Esophagus mucosa (tissue), 1 donor: ENCODE measurements around the gene KRT3. TPM values are rescaled to one million over a fixed set of nuclear protein-coding genes. Genes with fewer than 3 reads are reported as not detected.

ENCODE experiments used
- ATAC-seq: fragments of 200-7000 bp; cut with Tn5 transposase; one replicate; pipeline ENCODE4 v1.9.1; 2020
- total RNA-seq: library from RNA; stranded (reverse); gene quantifications from one replicate; pipeline ENCODE4 v1.2.4, GENCODE V29; 2023
- donor health status: DM: yes; HTN: yes; CAD: no.

Gene KRT3
- total RNA-seq, 1 donor from 2014 or later = 1.0 TPM

DNA sequence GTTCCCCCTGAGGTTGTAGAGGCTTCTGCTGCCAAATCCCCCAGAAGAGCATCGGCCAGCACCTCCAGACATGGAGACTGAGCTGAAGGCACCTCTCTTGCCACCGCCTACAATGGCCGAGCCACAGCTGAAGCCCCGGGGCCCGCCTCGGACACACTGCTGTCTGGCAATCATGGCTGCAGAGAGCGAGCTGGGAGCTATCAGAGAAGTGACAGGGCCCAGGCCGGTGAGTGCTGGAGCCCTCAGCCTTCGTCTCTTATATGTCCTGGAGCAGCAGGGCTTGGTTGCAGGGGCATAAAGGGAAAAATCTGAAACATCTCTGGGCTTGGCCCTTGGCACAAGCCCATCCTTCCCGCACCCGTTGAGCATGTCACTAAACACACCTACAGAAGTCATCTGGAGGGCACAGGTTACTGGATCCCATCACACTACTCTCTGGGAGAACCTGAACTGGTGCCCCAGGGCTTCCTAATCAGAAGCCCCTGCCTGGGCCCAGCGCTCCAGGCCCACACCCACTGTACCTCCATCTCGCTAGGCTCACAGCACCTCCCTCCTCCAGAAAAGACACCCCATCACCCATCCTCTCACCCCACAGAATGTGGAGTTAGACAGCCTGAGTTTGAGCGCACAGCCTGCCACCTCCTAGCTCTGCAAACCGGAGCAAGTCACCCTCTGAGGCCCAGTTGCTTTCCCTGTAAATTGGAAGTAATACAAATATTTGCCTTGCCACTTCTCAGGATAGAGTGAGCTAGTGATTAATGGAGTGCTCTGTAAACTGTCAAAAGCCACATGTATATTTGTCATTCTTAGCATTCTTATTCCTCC is 18.2 kb upstream of the KRT3 start, which contains the start of gene KRT4:
TSS of gene KRT4 (minus strand) at position 232 of the 825 bp plus-strand sequence. CDS start at position 174, 58 bp downstream.
- peak; percentile 61 for ATAC-seq

DNA sequence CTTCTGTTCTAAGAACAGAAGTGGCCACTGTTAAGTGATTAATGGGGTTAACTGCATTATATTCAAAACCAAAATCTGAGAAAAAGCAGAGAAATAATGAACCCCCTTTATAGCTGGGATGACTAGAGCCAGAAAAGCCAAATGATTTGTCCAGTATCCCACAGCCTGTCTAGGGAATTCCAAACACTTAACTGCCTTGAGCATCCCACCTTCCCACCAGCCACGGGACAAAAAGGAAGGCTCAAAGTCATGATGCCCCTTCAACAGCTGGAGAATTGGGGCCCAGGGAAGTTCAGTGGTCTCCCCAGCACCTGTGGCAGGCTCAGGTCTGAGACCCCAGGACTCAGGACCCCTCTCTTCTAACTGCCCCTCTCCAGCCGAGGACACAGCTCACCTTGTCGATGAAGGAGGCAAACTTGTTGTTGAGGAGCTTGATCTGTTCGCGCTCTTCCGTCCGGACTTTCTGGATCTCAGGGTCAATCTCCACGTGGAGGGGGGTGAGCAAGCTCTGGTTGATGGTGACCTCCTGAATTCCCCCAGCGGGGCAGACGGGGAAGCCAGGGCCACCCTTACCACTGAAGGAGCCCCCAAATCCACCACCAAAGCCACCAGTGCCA is 17.4 kb upstream of the KRT3 start:
- ATAC-seq = no peak

DNA sequence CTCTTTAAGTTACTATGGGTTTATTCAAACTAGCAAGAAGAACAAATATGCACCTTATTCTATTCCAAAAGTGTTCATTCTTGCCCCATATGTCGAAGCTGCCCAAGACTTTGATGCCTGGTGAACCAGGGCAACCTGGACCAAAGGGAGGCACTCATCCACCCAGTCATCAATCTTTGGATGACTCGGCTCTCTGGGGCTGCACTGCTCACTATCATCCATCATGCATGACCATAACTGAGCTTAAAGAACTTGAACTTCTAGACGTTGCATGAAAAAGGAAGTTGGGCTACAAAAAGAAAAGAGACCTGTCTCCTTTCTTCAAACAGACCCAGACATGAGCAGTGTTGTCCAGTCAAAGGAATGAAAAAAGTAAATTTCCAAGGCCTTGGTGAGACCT is 16.8 kb upstream of the KRT3 start:
- peak; percentile 41 for ATAC-seq

DNA sequence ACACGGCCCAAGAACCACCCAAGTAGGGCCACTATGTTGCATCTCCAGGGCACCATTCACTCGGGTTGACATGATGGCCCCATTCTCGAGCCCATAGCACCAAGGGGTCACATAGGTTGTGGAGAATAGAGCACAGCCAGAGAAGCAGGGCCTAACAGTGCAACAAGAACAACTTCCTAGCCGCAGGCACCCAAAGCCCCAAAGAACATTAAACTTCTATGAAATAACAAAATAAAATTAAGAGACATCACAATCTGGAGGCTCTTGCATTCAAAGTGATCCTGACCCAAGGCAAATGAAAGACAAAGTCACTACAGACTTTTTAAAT is 16.1 kb upstream of the KRT3 start:
- ATAC-seq = no peak

DNA sequence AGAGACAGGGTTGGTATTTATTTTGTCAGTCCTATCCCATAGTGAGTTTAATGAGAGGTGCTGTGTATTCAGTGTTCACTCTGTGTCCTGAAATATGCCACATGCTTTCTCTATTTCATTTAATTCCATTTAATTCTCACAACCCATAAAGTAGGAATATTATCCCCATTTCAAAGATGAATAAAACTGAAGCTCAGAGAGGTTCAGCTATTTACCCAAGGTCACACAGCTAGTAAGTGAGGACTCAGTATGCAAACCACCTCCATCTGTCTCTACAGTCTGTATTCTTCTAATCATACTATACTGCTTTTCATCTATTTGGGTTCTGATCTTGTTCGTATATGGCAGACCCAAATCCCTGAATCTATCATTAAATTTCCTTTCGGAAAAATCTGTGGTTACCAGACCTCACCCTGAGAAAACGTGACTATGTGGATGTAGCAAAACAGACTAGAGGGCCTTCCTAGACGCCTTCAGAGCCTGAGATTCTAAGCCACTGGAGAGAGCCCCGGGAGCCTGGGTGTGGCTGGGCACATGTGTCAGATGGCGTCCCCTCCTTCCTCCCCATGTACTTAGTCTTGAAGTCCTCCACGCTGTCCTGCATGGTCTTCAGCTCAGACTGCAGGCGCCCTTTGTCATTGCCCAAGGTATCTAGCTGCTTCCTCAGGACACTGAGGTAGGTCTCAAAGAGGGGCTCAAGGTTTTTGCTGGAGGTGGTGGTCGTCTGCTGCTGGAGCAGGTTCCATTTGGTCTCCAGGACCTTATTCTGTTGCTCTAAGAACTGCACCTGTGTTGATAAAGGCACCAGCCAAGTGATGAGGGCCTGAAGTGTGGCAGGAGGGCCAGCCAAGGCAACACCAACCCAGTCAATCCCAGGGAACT is 15.5 kb upstream of the KRT3 start:
- no peak for ATAC-seq

DNA sequence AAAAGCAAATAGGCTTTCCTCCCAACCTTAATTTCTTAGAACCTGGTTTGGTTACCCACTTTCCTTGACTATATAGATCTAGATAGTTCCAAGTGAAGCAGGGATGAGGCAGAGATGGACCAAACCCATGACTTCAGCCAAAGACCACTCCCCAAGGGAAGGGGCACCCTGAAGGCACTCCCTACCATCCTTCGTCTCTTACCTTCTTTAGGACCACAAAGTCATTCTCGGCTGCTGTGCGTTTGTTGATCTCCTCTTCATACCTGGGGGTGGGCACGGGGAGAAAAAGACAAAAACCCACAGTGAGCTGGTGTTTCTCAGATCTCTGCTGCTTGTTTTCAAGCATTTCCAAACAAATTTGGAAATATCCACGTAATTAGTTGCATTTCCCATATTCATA is 14.6 kb upstream of the KRT3 start:
- no peak for ATAC-seq

DNA sequence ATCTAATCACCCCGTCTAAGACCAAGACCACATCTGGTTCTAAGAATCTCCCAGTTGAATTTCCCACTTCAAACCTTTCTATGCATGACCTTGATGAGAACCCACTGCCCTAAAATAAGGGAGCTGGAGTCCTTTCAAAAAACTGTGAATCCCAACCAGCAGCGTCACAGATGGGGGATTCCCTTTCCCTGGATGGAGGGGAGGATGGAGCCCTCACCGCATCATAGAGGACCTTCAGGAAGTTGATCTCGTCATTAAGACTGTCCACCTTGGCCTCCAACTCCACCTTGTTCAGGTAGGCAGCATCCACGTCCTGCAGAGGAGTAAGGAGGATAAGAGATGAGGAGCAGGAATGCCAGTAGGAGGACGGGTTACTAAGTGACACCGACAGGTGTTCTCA is 13.2 kb upstream of the KRT3 start:
- no peak for ATAC-seq

DNA sequence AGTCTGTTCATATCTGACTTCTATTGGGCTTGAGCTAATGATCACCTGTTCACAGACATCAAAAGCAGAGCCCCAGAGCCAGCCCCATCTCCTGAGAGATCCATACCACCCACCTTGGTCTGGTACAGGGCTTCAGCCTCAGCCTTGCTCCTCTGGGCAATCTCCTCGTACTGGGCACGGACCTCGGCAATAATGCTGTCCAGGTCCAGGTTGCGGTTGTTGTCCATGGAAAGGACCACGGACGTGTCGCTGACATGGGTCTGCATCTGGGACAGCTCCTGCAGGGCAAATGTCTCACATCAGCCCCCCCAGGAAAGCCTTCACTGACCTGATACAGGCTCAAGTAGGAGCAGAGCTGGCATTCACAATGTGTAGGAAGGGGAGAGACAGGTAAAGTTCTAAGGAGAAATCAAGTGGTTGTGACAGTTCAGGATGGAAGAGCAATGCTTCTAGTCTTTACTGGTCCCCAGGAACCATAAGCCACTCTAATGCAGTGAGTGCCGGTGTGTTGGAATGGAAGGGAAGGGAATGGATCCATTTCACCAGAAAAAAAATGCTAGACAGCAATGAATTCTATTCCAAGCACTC is 12.8 kb upstream of the KRT3 start:
- ATAC-seq = no peak

DNA sequence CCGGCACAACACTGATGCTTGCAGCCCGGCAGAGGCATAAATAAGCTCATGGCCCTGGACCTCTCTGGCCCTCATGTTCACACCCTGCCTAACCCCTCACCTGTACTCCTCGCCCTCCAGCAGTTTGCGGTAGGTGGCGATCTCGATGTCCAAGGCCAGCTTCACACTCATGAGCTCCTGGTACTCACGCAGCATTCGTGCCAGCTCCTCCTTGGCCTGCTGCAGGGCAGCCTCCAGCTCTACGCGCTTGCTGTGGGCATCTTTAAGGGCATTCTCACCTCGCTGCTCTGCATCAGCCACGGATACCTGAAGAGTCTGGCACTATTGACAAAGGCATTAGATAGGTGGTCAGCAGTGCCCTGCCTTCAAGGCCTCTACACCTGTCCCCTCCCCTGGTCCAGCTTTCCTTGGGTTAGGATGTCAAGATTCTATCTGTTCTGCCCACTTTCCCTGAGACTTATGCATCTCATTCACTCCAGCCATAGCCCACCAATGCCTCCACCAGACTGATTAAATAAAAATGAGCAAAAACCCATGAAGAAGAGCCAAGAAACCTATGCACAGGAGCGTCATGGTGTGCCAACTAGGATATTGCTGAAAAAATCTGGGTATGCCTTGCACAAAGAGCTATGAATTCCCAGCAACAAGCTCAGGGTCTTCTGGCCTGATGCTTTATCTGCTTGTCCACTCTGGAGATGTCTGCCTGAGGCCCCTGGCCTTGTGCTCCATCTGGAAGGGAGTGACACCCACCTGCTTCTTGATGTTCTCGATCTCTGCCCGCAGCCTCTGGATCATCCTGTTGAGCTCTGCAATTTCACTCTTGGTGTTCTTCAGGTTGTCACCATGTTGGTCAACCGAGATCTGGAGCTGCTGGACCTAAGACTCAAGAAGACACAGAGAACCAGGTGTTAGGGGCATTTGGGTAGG is 11.9 kb upstream of the KRT3 start:
- ATAC-seq = no peak

DNA sequence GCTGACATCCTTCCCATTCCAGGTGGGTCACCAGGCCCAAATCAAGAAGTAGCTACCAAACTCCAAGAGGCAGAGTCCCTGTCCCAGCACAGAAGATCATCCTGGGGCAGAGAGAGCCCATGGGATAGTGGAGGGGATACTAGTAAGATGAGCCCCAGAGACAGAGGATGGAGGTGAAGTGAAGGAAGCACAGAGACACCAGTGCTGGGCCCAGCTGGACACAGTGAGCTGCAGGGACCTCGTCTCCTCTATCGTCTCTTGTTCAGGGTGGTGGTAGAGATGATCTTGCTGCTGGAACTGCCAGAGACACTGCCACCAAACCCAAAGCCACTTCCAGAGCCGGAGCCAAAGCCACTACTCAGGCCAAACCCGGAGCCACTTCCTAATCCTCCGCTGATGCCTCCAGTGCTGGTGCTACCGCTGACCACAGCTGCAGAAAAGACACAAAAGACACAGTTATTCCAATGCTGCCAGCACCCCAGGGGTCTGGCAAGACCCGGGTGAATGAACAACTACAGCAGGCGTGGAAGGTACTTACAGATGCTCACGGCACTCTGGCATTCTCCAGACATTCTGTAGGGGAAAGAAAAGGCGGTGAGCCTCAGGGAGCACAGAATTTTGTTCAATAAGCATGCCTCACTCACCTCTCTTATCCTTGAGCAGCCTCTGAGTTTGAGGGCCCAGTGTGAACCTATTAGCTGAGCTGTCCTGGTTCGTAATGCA is 11.1 kb upstream of the KRT3 start:
- ATAC-seq = no peak

DNA sequence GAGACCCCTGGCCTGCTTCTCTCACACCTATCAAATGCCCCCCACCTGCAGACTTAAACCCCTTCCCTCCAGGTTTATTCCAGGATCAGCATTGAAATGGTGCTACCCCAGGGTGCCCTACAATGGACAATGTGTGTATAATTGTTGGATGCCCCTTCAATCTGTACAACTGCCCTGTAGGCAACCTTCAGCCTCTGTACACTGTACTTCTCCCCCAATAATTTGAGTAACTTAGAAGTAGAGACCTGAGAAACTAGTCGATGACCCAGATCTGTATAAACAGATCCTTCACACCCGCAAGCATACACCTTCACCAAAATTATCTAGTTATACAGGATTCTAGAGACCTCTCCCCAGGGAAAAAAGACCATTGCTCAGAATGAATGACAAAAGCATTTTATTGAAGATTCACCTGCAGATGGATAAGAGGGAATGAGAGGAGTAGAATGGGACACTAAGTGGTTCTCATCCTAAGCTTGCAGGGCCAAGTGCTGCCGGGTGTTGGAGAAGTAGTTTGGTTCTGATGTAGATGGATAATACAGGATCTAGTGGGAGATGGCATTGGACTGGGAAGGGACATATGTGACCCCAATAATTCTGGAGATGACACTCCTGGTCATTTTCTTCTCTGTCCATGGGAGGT is 10.4 kb upstream of the KRT3 start:
- no peak for ATAC-seq

DNA sequence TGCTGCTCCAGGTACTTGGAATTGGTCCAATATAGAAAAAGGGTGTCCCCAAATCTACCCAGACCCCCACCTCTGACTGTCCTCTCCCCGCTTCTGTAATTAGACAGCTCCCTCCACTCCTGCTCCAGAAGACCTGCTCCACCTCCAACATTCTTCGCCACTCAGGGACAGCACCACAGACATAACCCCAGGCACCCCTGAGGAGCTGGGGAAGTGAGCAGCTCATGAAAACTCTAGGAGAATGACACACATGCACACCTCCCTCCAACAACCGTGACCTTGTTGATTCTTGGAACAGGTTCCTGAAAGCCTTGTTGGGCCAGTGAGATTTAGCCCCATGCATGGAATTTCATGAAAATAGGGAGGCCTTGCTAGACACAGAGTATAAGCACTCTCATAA is 9.8 kb upstream of the KRT3 start:
- peak; percentile 60 for ATAC-seq

DNA sequence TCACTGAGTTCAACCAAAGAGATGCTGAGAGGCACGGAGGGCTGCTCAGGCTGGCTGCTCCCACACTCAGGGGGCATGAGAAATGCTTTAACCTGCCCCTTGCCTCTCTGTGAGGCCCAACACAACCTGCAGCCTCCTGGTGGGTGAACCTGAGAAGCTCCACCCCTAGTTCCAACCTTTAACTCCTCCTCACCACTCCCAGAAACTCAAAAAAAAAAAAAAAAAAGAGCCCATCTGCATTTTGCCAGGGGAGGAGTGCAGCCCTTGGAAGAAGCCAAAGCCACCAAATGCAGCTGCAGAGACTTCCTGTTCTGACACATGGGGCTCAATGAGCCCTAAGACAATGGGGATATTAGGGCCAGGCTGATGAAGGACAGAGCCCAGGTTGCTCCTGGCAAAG is 9.1 kb upstream of the KRT3 start:
- peak; percentile 20 for ATAC-seq

DNA sequence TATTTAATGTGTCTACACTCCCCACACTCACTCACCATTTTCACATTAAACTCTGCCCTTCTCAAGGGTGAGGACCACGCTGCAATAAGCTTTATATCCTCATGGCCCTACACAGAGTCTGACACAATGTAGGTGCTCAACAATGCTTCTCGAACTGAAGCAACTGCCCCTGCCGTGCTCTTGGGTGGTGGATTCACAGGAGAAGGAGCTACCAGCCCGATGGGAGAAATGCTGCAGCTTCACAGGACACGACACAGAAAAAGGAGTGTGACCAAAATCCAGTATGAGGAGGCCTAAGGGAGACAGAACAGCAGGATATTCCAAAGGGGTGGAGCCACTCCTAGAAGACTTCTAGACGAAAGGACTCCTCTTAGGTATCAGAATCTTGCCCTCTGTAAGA is 6.5 kb upstream of the KRT3 start:
- no peak for ATAC-seq

DNA sequence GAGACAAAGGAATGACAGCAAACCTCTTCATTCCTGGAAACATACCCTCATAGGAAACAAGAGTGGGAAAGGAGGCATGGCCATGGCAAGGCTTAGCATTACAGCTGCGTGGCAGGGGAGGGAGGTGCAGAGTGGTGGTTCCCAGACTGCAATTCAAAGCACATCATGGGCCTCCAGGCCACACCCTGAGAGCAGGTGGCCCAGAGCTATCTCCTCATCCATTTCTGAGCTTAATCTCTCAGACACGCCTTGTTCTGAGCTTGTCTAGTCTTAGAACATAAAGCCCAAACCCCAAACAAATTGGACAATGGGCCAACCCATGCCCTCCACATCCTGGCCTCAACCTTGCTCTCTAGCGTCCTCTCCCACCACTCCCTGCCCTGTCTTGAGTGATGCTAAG is 5.9 kb upstream of the KRT3 start:
- peak; percentile 58 for ATAC-seq

DNA sequence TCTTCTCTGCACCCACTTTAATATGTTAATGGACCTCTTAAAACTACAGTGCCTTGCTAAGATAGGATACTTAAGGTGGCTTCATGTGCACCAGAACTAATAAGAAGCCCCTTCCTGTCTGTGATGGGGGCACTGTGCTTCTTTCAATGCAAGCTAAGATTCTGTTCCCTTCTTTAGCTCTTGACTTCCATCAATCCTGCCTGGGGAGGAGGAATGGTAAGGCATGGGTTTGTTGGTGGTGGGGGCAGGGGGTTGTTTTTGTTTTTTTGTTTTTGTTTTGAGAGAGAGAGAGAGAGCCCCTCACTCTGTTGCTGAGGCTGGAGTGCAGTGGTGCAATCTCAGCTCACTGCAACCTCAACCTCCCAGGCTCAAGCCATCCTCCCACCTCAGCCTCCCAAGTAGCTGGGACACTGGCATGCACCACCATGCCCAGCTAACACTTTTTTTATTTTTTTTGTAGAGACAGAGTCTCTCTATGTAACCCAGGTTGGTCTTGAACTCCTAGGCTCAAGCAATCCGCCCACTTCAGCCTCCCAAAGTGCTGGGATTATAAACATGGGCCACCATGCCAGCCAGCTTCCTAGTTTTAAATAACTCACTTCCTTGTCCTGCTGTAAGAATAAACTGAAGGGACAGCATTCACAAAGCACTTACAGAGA is 4.5 kb upstream of the KRT3 start:
- no peak for ATAC-seq

DNA sequence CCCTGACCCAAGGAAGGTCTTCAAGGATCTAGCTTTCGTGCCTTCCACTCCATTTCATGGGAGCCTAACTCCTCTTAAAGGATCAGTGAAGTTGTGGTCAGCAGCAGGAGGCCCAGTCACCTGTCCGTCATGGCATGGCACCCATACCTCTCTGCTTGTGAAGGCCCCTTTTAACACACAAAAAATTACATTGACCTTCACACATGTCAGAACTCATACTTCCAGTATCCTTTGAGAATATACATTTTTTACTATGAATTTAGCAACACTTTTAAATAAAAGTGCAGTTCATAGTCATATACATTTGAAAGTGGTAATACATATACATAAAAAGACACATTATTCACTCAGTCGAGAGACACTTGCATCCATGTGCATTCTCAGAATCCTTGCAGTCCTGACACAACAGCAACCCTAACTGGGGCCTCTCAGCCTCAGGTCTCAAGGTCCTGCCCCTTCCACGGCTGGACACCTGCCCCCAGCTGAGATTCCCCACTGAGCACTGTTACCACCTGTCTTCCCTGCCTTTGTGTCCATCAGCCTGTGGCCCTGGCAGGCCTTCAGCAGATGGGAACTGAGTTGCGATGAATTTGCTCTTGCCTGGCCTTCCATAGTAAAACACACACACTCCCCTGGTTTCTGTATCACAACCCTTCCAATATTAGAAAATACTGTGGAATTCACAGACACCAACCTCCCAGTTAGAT is 3.7 kb upstream of the KRT3 start:
- no peak for ATAC-seq

DNA sequence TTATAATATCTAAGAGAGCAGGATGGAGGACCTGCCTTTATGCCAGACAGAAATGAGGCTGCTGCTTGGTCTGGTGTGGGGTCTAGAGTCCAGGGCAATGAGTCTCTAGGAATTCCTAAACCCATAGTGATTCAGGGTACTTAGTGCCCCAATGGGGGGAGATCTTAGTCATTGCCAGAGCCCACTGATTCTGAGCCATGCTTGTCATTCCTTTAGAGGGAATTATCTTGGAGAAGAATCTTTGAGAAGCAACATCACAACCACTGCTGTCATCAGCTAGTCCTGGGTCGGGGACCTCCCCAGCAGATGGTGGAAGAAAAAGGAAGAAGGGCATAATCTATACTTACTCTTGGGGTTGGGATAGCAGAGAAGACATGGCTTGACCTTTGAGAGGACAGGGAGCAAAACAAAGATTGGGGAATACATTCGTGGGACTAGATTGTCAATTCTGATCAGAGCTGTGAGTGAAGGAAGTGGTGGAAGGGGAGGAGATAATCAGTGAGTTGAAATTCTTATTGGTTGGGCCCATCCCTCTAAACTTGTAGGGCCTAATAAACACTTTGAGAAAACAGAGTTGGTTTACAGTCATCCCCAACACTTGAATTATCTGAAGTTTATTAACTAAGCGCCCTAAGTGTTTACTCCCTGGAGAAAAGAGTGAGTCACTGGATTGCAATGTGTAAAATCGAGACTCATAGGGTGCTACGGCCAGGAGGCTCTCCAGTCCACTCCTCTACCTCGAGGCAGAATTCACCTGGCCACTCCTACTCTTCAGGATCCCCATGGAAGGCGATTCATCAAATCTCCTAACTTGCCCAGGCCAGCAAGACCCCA is 3.0 kb upstream of the KRT3 start:
- ATAC-seq = peak; percentile 69
